ENCODE results near the gene BRIX1.

- peak; percentile 25; the same call in 1 of the 2 replicates for TF ChIP-seq RAD21 (IDR thresholded peaks at IDR 0.05; ENCODE audit: low read depth)
- TF ChIP-seq EZH2phosphoT487 (IDR thresholded peaks at IDR 0.05; ENCODE audit: borderline replicate concordance): no peak
- TF ChIP-seq POLR2AphosphoS5 (IDR thresholded peaks at IDR 0.05; ENCODE audit: low read depth, low read length): no peak
- peak in 2 of 3 experiments; percentile 22 to 42; a peak in 2 of 6 replicates for TF ChIP-seq CTCF (IDR thresholded peaks at IDR 0.05 in 2 of 3, conservative IDR thresholded peaks at IDR 0.05 in 1 of 3; ENCODE audit: borderline replicate concordance in 1 of 3, insufficient read depth in 1 of 3, low read depth in 2 of 3, low read length in 2 of 3)
Observed at GRCh38 chr5:34919077-34919476, 3.6 kb downstream of the BRIX1 start.

Measured in HCT116 (cell line).